Ishikawa (cell line): Measurements from ENCODE around the gene DACH2.

ENCODE experiments used
- EP300 ChIP-seq: IDR thresholded peaks from 2 replicates; pipeline ENCODE4 v1.6.1; 2012; ENCODE audit warnings: borderline replicate concordance
- REST ChIP-seq: IDR thresholded peaks from 2 replicates; pipeline ENCODE4 v1.6.1; 2012; ENCODE audit warnings: low read depth, mild to moderate bottlenecking
- TEAD4 ChIP-seq: IDR thresholded peaks from 2 replicates; pipeline ENCODE4 v1.6.1; 2012
- USF1 ChIP-seq: IDR thresholded peaks from 2 replicates; pipeline ENCODE4 v1.6.1; 2012
- YY1 ChIP-seq: IDR thresholded peaks from 2 replicates; pipeline ENCODE4 v1.6.1; 2012; ENCODE audit warnings: low read depth
- ZBTB7A ChIP-seq: IDR thresholded peaks from 2 replicates; pipeline ENCODE4 v1.6.1; 2012; ENCODE audit warnings: low read depth

GRCh38 chrX:86349115-86349514 lies 200.9 kb downstream of the DACH2 start:
- TF ChIP-seq TEAD4 (no peak), USF1 (no peak), EP300 (no peak), REST (no peak), YY1 (no peak), ZBTB7A (no peak)
